Liver (tissue), 9 donors: ENCODE data around the gene GZMM. TPM values are rescaled to one million over a fixed set of nuclear protein-coding genes. Genes with fewer than 3 reads are reported as not detected.
A peak's percentile ranks its signal among the peaks of the same experiment; 100 is the strongest.

Experiments
- DNase-seq: peaks from one replicate; pipeline ENCODE4 v3.0.0-alpha.2; 2017; ENCODE audit warnings: low spot score
- H3K27ac ChIP-seq, 2 donors: one replicate each; pipeline ENCODE4 v1.7.0; 2013; ENCODE audit warnings: inconsistent platforms in 2 of 2, low read length in 2 of 2, control low read depth in 1 of 2, low read depth in 1 of 2, mild to moderate bottlenecking in 1 of 2
- H3K27me3 ChIP-seq, 4 donors: one replicate each; pipeline versions ENCODE4 v1.6.1 to v1.7.0; 2013; ENCODE audit warnings: low read length in 3 of 4, inconsistent platforms in 1 of 4, mild to moderate bottlenecking in 1 of 4, moderate library complexity in 1 of 4; ENCODE audit not compliant: control insufficient read depth in 4 of 4, insufficient read depth in 4 of 4
- H3K36me3 ChIP-seq, 4 donors: one replicate each; pipeline versions ENCODE4 v1.6.1 to v1.7.0; 2013; ENCODE audit warnings: low read length in 3 of 4, mild to moderate bottlenecking in 3 of 4, low read depth in 1 of 4, moderate library complexity in 1 of 4; ENCODE audit not compliant: control insufficient read depth in 4 of 4, insufficient read depth in 3 of 4
- H3K4me1 ChIP-seq, 4 donors: one replicate each; pipeline versions ENCODE4 v1.6.1 to v1.7.0; 2013; ENCODE audit warnings: low read length in 3 of 4, mild to moderate bottlenecking in 3 of 4, moderate library complexity in 1 of 4; ENCODE audit not compliant: control insufficient read depth in 4 of 4, insufficient read depth in 4 of 4
- H3K4me3 ChIP-seq, 3 donors: one replicate each; pipeline versions ENCODE4 v1.6.1 to v1.7.0; 2013; ENCODE audit warnings: low read length in 3 of 3, control low read depth in 1 of 3, low read depth in 1 of 3, mild to moderate bottlenecking in 1 of 3
- H3K9ac ChIP-seq, 2 donors: one replicate each; pipeline ENCODE4 v1.7.0; 2013; ENCODE audit warnings: low read length in 2 of 2, mild to moderate bottlenecking in 2 of 2, moderate library complexity in 2 of 2, control low read depth in 1 of 2, low read depth in 1 of 2
- H3K9me3 ChIP-seq, 4 donors: one replicate each; pipeline versions ENCODE4 v1.6.1 to v1.7.0; 2013; ENCODE audit warnings: low read length in 3 of 4; ENCODE audit not compliant: control insufficient read depth in 4 of 4
- EGR1 ChIP-seq, 2 donors: IDR thresholded peaks; 2 replicates each; pipeline ENCODE4 v1.6.1; 2016 to 2018; ENCODE audit warnings: antibody characterized with exemption in 2 of 2, low read depth in 2 of 2
- FOXA1 ChIP-seq: IDR thresholded peaks from 2 replicates; pipeline ENCODE4 v1.6.1; 2016; ENCODE audit warnings: antibody characterized with exemption
- FOXA2 ChIP-seq: IDR thresholded peaks from 2 replicates; pipeline ENCODE4 v1.6.1; 2016; ENCODE audit warnings: antibody characterized with exemption
- GABPA ChIP-seq, 2 donors: IDR thresholded peaks in 1 of 2; conservative IDR thresholded peaks in 1 of 2; 2 replicates each; pipeline ENCODE4 v1.6.1; 2016; ENCODE audit warnings: antibody characterized with exemption in 2 of 2, mild to moderate bottlenecking in 1 of 2, moderate library complexity in 1 of 2
- HNF4A ChIP-seq, 2 donors: conservative IDR thresholded peaks; 2 replicates each; pipeline ENCODE4 v1.6.1; 2016; ENCODE audit warnings: antibody characterized with exemption in 2 of 2, mild to moderate bottlenecking in 2 of 2
- HNF4G ChIP-seq: IDR thresholded peaks from 2 replicates; pipeline ENCODE4 v1.6.1; 2016; ENCODE audit warnings: antibody characterized with exemption
- JUND ChIP-seq, 2 donors: IDR thresholded peaks; 2 replicates each; pipeline ENCODE4 v1.6.1; 2016; ENCODE audit warnings: antibody characterized with exemption in 2 of 2
- NR2F2 ChIP-seq: IDR thresholded peaks from 2 replicates; pipeline ENCODE4 v1.6.1; 2016; ENCODE audit warnings: antibody characterized with exemption
- RAD21 ChIP-seq, 2 donors: IDR thresholded peaks; 2 replicates each; pipeline ENCODE4 v1.6.1; 2016; ENCODE audit warnings: antibody characterized with exemption in 2 of 2, mild to moderate bottlenecking in 2 of 2
- RXRA ChIP-seq, 2 donors: IDR thresholded peaks; 2 replicates each; pipeline ENCODE4 v1.6.1; 2017 to 2018; ENCODE audit warnings: antibody characterized with exemption in 2 of 2, mild to moderate bottlenecking in 1 of 2
- SP1 ChIP-seq: IDR thresholded peaks from 2 replicates; pipeline ENCODE4 v1.6.1; 2018; ENCODE audit warnings: antibody characterized with exemption, mild to moderate bottlenecking
- TAF1 ChIP-seq: conservative IDR thresholded peaks from 2 replicates; pipeline ENCODE4 v1.6.1; 2016; ENCODE audit warnings: antibody characterized with exemption, mild to moderate bottlenecking
- YY1 ChIP-seq: IDR thresholded peaks from 2 replicates; pipeline ENCODE4 v1.6.1; 2016; ENCODE audit warnings: antibody characterized with exemption, mild to moderate bottlenecking
- WGBS: extraction: QIAGEN DNeasy Blood & Tissue Kit; methylation state at CpG from one replicate; pipeline ENCODE4 v1.1.7; 2013; 5-methylcytosine and 5-hydroxymethylcytosine counted together
- polyA plus RNA-seq, 2 donors: library from polyadenylated mRNA; stranded (reverse) in 1 of 2; unstranded in 1 of 2; fragments of 200-250 nt in 1 of 2; fragments of >200 nt in 1 of 2; fragmentation: Nextera tagmentation in 1 of 2; extraction: Ambion mirVana in 1 of 2; gene quantifications; one replicate each; pipeline versions ENCODE4 v1.2.1 to v1.2.3, GENCODE V29; 2013 to 2015
- total RNA-seq, 2 donors: library from RNA; depleted of rRNA; stranded (reverse); fragments of >200 nt; gene quantifications; one replicate each; pipeline ENCODE4 v1.2.3, GENCODE V29; 2014
- TF ChIP-seq, protein P1 (sequence below): fragments of 150-350 bp; IDR thresholded peaks from 2 replicates; pipeline ENCODE4 v1.5.1; 2017; ENCODE audit warnings: improper control_type of control experiment, low read depth, low read length; ENCODE audit not compliant: missing input control
- TF ChIP-seq, protein P2 (sequence below): IDR thresholded peaks from 2 replicates; pipeline ENCODE4 v1.6.1; 2016; ENCODE audit warnings: antibody characterized with exemption
- TF ChIP-seq, protein P3 (sequence below): IDR thresholded peaks from 2 replicates; pipeline ENCODE4 v1.6.1; 2016; ENCODE audit warnings: antibody characterized with exemption
- TF ChIP-seq, protein P4 (sequence below): IDR thresholded peaks from 2 replicates; pipeline ENCODE4 v1.6.1; 2016; ENCODE audit warnings: antibody characterized with exemption
- TF ChIP-seq, protein P5 (sequence below): IDR thresholded peaks from 2 replicates; pipeline ENCODE4 v1.6.1; 2016; ENCODE audit warnings: antibody characterized with exemption, mild to moderate bottlenecking
- donor health status: healthy.
- donor health status: healthy.
- donor health status: healthy.
- donor health status: healthy.
- donor health status: healthy.

GZMM gene
- total and polyA plus RNA-seq, 4 donors = 0.28 to 1.3 (median 1.1) TPM

DNA sequence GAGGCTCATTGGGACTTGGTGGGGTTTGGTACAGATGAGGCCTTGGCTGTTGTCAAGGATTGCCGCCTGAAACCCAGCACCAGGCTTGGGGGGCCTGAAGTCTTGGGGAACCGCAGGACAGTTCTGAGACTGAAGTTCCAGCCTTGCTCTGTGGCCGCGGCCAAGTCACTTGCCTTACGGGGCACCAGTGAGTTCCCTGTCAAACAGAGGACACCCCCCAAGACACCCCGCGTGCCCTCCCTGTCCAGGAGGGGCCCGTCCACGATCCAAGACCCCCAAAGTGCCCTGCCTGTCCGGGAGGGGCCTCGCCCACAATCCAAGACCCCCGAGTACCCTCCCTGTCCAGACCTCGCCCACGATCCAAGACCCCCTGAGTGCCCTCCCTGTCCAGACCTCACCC is 9.8 kb upstream of the GZMM start:
- H3K9me3 ChIP-seq = no peaks in the 10 kb centered on the region
- peak overlapping the region; percentile 83 to 95 for H3K27ac ChIP-seq
- H3K36me3 ChIP-seq = peaks cover 3 to 19% (median 14%) of the 10 kb centered on the region in 4 donors
- H3K4me3 ChIP-seq = peak overlapping the region in 2 of 3 donors; percentile 83
- TF ChIP-seq HNF4A (conservative IDR thresholded peaks at IDR 0.05) = no peak
- TF ChIP-seq, protein P1, sequence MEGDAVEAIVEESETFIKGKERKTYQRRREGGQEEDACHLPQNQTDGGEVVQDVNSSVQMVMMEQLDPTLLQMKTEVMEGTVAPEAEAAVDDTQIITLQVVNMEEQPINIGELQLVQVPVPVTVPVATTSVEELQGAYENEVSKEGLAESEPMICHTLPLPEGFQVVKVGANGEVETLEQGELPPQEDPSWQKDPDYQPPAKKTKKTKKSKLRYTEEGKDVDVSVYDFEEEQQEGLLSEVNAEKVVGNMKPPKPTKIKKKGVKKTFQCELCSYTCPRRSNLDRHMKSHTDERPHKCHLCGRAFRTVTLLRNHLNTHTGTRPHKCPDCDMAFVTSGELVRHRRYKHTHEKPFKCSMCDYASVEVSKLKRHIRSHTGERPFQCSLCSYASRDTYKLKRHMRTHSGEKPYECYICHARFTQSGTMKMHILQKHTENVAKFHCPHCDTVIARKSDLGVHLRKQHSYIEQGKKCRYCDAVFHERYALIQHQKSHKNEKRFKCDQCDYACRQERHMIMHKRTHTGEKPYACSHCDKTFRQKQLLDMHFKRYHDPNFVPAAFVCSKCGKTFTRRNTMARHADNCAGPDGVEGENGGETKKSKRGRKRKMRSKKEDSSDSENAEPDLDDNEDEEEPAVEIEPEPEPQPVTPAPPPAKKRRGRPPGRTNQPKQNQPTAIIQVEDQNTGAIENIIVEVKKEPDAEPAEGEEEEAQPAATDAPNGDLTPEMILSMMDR = no peak
- H3K4me1 ChIP-seq = peaks cover 15 to 37% (median 22%) of the 10 kb centered on the region in 4 donors
- 78% methylated on average over 14 of the region's 14 CpGs for WGBS
- no peak for DNase-seq
- no peaks in the 10 kb centered on the region for H3K27me3 ChIP-seq
- peak overlapping the region in 1 of 2 donors; percentile 85 for H3K9ac ChIP-seq

DNA sequence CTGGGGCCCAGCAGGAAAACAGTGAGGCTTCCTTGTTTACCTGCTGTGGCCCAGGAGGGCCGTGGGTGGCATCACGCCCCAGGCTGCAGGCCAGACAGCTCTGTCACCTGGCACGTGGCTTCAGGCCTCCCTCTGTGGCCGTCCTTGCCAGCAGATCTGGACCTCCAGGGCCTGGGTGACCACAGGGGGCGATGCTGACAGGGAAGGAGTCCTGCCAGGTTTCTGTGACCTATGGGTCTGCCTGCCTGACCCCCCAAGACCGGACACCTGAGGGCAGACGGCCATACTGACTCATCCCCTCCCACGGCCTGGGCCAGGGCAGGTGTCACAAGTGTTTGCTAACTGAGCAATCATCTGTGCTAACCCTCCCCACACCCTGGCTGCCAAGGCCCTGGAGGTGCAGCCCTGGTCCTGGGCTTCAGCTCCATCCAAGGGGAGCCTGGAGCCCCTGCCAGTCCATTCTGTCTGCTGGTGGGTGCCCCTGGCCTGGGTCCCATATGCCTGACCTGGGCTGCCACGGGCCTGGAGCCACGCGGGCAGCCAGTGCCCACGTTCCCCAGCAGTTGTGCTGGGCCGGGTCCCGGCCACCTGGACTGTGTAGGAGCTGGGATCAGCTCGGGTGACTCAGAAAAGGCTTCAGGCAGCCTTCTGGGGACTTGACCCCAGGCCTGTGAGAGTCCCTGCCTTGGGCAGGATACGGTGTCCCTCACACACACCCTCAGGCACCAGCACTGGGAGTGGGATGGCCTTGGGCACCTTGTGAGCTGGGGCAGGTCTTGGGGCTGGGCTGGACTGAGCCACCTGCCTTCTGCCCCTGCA is 8.6 kb upstream of the GZMM start:
- TF ChIP-seq NR2F2 (peak; percentile 73), FOXA1 (peak; percentile 75), TAF1 (no peak), EGR1 (IDR thresholded peaks at IDR 0.05; ENCODE audit: low read depth in 2 of 2) (peak; percentile 30 to 93), RXRA (IDR thresholded peaks at IDR 0.05) (peak; percentile 76 to 97), GABPA (IDR thresholded peaks at IDR 0.05 in 1 of 2, conservative IDR thresholded peaks at IDR 0.05 in 1 of 2) (peak in 1 of 2 donors; percentile 64), FOXA2 (peak; percentile 88), JUND (IDR thresholded peaks at IDR 0.05) (peak in 1 of 2 donors; percentile 97), YY1 (peak; percentile 89), HNF4G (no peak), SP1 (peak; percentile 46), HNF4A (conservative IDR thresholded peaks at IDR 0.05) (peak; percentile 32 to 90), RAD21 (IDR thresholded peaks at IDR 0.05) (no peak)
- TF ChIP-seq, protein P2, sequence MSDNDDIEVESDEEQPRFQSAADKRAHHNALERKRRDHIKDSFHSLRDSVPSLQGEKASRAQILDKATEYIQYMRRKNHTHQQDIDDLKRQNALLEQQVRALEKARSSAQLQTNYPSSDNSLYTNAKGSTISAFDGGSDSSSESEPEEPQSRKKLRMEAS = no peak
- TF ChIP-seq, protein P3, sequence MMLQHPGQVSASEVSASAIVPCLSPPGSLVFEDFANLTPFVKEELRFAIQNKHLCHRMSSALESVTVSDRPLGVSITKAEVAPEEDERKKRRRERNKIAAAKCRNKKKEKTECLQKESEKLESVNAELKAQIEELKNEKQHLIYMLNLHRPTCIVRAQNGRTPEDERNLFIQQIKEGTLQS = no peak
- TF ChIP-seq, protein P4, sequence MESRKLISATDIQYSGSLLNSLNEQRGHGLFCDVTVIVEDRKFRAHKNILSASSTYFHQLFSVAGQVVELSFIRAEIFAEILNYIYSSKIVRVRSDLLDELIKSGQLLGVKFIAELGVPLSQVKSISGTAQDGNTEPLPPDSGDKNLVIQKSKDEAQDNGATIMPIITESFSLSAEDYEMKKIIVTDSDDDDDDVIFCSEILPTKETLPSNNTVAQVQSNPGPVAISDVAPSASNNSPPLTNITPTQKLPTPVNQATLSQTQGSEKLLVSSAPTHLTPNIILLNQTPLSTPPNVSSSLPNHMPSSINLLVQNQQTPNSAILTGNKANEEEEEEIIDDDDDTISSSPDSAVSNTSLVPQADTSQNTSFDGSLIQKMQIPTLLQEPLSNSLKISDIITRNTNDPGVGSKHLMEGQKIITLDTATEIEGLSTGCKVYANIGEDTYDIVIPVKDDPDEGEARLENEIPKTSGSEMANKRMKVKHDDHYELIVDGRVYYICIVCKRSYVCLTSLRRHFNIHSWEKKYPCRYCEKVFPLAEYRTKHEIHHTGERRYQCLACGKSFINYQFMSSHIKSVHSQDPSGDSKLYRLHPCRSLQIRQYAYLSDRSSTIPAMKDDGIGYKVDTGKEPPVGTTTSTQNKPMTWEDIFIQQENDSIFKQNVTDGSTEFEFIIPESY = no peak
- TF ChIP-seq, protein P1 = peak; percentile 20
- TF ChIP-seq, protein P5, sequence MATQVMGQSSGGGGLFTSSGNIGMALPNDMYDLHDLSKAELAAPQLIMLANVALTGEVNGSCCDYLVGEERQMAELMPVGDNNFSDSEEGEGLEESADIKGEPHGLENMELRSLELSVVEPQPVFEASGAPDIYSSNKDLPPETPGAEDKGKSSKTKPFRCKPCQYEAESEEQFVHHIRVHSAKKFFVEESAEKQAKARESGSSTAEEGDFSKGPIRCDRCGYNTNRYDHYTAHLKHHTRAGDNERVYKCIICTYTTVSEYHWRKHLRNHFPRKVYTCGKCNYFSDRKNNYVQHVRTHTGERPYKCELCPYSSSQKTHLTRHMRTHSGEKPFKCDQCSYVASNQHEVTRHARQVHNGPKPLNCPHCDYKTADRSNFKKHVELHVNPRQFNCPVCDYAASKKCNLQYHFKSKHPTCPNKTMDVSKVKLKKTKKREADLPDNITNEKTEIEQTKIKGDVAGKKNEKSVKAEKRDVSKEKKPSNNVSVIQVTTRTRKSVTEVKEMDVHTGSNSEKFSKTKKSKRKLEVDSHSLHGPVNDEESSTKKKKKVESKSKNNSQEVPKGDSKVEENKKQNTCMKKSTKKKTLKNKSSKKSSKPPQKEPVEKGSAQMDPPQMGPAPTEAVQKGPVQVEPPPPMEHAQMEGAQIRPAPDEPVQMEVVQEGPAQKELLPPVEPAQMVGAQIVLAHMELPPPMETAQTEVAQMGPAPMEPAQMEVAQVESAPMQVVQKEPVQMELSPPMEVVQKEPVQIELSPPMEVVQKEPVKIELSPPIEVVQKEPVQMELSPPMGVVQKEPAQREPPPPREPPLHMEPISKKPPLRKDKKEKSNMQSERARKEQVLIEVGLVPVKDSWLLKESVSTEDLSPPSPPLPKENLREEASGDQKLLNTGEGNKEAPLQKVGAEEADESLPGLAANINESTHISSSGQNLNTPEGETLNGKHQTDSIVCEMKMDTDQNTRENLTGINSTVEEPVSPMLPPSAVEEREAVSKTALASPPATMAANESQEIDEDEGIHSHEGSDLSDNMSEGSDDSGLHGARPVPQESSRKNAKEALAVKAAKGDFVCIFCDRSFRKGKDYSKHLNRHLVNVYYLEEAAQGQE = no peak
- no peaks in the 10 kb centered on the region for H3K27me3 ChIP-seq
- no peak overlapping the region for H3K4me3 ChIP-seq
- peak overlapping the region; percentile 83 to 95 for H3K27ac ChIP-seq
- no peak for DNase-seq
- WGBS = 41% methylated on average over 16 of the region's 16 CpGs
- no peak overlapping the region for H3K9ac ChIP-seq
- H3K4me1 ChIP-seq = peaks cover 15 to 37% (median 22%) of the 10 kb centered on the region in 4 donors
- H3K9me3 ChIP-seq = no peaks in the 10 kb centered on the region
- peaks cover 3 to 22% (median 16%) of the 10 kb centered on the region in 4 donors for H3K36me3 ChIP-seq
